ENCODE measurements around the gene TGFA.

DNA sequence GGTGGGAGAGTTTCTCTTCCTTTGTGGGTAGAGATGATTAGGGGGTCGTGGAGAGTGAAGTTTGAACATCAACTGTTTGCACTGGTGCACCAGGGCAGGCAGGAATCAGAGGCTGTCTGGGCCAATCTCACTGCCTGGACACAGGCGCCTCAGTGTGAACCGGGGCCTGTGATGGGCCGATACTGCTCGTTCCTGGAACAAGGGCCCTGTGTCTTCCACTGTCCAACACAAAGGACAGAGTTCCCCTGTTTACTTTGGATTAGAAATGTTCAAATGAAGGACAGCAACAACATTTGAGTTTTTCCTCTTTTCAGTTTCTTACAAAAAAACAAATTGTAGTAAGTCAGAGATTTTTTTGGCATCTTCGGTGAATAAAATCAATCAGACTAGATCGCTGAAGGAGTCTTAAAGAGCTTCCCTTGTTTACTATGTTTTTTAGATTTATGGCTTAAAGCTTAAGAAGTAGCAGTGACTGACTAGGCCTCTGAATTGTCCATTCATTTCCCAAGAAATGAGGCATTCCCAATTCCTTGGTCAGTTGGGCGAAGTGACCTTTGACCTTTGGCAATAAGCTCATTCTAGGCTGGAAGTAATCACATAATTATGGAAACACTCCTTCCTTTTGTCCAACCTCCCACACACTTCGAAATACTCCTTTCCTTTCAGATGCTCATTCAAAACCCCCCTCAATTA is 11.6 kb upstream of the TGFA start:
- TF ChIP-seq, protein P1, sequence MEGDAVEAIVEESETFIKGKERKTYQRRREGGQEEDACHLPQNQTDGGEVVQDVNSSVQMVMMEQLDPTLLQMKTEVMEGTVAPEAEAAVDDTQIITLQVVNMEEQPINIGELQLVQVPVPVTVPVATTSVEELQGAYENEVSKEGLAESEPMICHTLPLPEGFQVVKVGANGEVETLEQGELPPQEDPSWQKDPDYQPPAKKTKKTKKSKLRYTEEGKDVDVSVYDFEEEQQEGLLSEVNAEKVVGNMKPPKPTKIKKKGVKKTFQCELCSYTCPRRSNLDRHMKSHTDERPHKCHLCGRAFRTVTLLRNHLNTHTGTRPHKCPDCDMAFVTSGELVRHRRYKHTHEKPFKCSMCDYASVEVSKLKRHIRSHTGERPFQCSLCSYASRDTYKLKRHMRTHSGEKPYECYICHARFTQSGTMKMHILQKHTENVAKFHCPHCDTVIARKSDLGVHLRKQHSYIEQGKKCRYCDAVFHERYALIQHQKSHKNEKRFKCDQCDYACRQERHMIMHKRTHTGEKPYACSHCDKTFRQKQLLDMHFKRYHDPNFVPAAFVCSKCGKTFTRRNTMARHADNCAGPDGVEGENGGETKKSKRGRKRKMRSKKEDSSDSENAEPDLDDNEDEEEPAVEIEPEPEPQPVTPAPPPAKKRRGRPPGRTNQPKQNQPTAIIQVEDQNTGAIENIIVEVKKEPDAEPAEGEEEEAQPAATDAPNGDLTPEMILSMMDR (IDR thresholded peaks at IDR 0.05) = no peak
- TF ChIP-seq EZH2 (IDR thresholded peaks at IDR 0.05) (no peak), EZH2phosphoT487 (IDR thresholded peaks at IDR 0.05) (no peak)
